ENCODE measurements around the gene HIVEP3.

GRCh38 chr1:41813226-41813625, 105.5 kb downstream of the HIVEP3 start:
- TF ChIP-seq POLR2A (IDR thresholded peaks at IDR 0.05) (no peak), CTCF (IDR thresholded peaks at IDR 0.05) (no peak)

Data from esophagus squamous epithelium (tissue), 4 donors.